Testis (tissue), 2 donors: ENCODE results near the gene RIMBP2.

Experiments
- POLR2A ChIP-seq: fragments of 450-650 bp; IDR thresholded peaks from one replicate; pipeline ENCODE4 v1.6.1; 2017; ENCODE audit warnings: antibody characterized with exemption, mild to moderate bottlenecking, moderate library complexity
- TF ChIP-seq, protein P1 (sequence below), 3 experiments: fragments of 450-650 bp in 2 of 3; fragments of 200-600 bp in 1 of 3; sonication (generic) in 1 of 3; IDR thresholded peaks; one replicate each; pipeline ENCODE4 v1.5.1; 2016 to 2019; ENCODE audit warnings: antibody characterized with exemption in 3 of 3, mild to moderate bottlenecking in 2 of 3, moderate library complexity in 1 of 3

DNA sequence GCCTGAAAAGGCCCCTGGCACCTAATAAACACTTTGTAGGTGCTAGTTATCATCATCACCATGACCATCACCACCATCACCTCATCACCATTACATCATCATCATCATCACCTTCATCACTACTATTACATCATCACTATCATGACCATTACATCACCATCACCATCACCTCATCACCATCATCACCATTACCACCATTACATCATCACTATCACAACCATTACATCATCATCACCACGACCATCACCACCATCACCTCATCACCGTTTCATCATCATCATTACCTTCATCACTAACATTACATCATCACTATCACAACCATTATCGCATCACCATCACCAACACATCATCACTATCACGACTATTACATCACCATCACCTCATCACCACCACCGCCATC is 132.8 kb downstream of the RIMBP2 start:
- TF ChIP-seq, protein P1, sequence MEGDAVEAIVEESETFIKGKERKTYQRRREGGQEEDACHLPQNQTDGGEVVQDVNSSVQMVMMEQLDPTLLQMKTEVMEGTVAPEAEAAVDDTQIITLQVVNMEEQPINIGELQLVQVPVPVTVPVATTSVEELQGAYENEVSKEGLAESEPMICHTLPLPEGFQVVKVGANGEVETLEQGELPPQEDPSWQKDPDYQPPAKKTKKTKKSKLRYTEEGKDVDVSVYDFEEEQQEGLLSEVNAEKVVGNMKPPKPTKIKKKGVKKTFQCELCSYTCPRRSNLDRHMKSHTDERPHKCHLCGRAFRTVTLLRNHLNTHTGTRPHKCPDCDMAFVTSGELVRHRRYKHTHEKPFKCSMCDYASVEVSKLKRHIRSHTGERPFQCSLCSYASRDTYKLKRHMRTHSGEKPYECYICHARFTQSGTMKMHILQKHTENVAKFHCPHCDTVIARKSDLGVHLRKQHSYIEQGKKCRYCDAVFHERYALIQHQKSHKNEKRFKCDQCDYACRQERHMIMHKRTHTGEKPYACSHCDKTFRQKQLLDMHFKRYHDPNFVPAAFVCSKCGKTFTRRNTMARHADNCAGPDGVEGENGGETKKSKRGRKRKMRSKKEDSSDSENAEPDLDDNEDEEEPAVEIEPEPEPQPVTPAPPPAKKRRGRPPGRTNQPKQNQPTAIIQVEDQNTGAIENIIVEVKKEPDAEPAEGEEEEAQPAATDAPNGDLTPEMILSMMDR (IDR thresholded peaks at IDR 0.05), result no peak
- TF ChIP-seq POLR2A, result no peak
